T47D (cell line): ENCODE results near the gene PDZD7.
A peak's percentile ranks its signal among the peaks of the same experiment; 100 is the strongest.
"Not testable (repeated sequence)": the region's sequence is repeated elsewhere in the genome, so short reads cannot be mapped to it uniquely, and the experiment has no call there.

Source experiments
- DNase-seq, 2 experiments: peaks; one replicate each; pipeline versions ENCODE4 v3.0.0 to v3.0.0-alpha.2; 2011 to 2012; ENCODE audit warnings: low read depth in 1 of 2, low spot score in 1 of 2
- JUND ChIP-seq: IDR thresholded peaks from 2 replicates; pipeline ENCODE4 v1.6.1; 2012; ENCODE audit warnings: low read depth
- in situ Hi-C: cut with HindIII; loops from 2 replicates; pipeline ENCODE4 v1.10.0; 2016; ENCODE audit warnings: low sequenced_read_pairs, low pct_unique_long_range_greater_than_20kb

The PDZD7 gene

GRCh38 chr10:100985336-100985735, 45.6 kb downstream of the PDZD7 start:
- DNase-seq = no peak
- in situ Hi-C loops = no loop called here
- TF ChIP-seq JUND = no peak

- DNase-seq = no peak
- TF ChIP-seq JUND = no peak
- in situ Hi-C loops = no loop called here
Observed at GRCh38 chr10:100984672-100985177, 46.2 kb downstream of the PDZD7 start.

GRCh38 chr10:100983868-100984671, 46.9 kb downstream of the PDZD7 start:
- in situ Hi-C loops = no loop called here
- no peak for TF ChIP-seq JUND
- DNase-seq = no peak

GRCh38 chr10:100982916-100983830, 47.8 kb downstream of the PDZD7 start:
- DNase-seq = no peak
- in situ Hi-C loops = no loop called here
- no peak for TF ChIP-seq JUND

- in situ Hi-C loops = no loop called here
- TF ChIP-seq JUND = no peak
- no peak for DNase-seq
Observed at GRCh38 chr10:100981178-100981772, 49.7 kb downstream of the PDZD7 start.

- DNase-seq = no peak
- TF ChIP-seq JUND = no peak
- in situ Hi-C loops = no loop called here
Observed at GRCh38 chr10:100980711-100981110, 50.2 kb downstream of the PDZD7 start.

- in situ Hi-C loops = no loop called here
Observed at GRCh38 chr10:100980311-100980710, 50.6 kb downstream of the PDZD7 start.

GRCh38 chr10:100979791-100980272, 51.1 kb downstream of the PDZD7 start:
- no peak for TF ChIP-seq JUND
- DNase-seq = no peak
- in situ Hi-C loops = no loop called here

More at GRCh38 chr10:100980311-100980710, 50.6 kb downstream of the PDZD7 start:
- TF ChIP-seq JUND = no peak
- DNase-seq = no peak

GRCh38 chr10:100978901-100979195, 52.1 kb downstream of the PDZD7 start:
- DNase-seq = no peak
- TF ChIP-seq JUND = no peak
- in situ Hi-C loops = no loop called here

GRCh38 chr10:100978121-100978900, 52.6 kb downstream of the PDZD7 start:
- no peak for TF ChIP-seq JUND
- in situ Hi-C loops = no loop called here

GRCh38 chr10:100977436-100977835, 53.5 kb downstream of the PDZD7 start:
- in situ Hi-C loops = no loop called here
- DNase-seq = no peak
- TF ChIP-seq JUND = no peak

More at GRCh38 chr10:100978121-100978900, 52.6 kb downstream of the PDZD7 start:
- DNase-seq = no peak

- peak in 1 of 2 experiments; percentile 69 for DNase-seq
- no peak for TF ChIP-seq JUND
- in situ Hi-C loops = no loop called here
Observed at GRCh38 chr10:100976906-100977305, 54.0 kb downstream of the PDZD7 start.

GRCh38 chr10:100975397-100975796, 55.5 kb downstream of the PDZD7 start:
- peak in 1 of 2 experiments; percentile 80 for DNase-seq
- in situ Hi-C loops = not testable (repeated sequence)
